ENCODE data around the gene FRMD5.

Gene FRMD5

GRCh38 chr15:43948691-43949325, 246.3 kb downstream of the FRMD5 start:
- no peak overlapping the region for H4K91ac ChIP-seq (ENCODE audit: low read length)

GRCh38 chr15:43943511-43943910, 251.6 kb downstream of the FRMD5 start:
- Histone ChIP-seq H2AFZ (ENCODE audit: low read depth, low read length) (no peak overlapping the region), H4K91ac (ENCODE audit: low read length) (no peak overlapping the region), H2AK5ac (ENCODE audit: low read length, severe bottlenecking) (no peak overlapping the region), H3K14ac (ENCODE audit: low read length in 2 of 2) (no peak overlapping the region), H2BK5ac (ENCODE audit: low read depth, low read length, poor library complexity, severe bottlenecking) (no peak overlapping the region), H3K23ac (ENCODE audit: low read length in 2 of 2) (no peak overlapping the region), H3K4me3 (ENCODE audit: insufficient read depth in 1 of 2, low read depth in 1 of 2, low read length in 2 of 2) (no peak overlapping the region), H3K4me1 (ENCODE audit: control insufficient read depth, insufficient read depth, low read depth, low read length) (no peaks in the 10 kb centered on the region), H3K27ac (ENCODE audit: low read length, poor library complexity, severe bottlenecking) (no peak overlapping the region), H3K9ac (ENCODE audit: low read length) (peak overlapping the region; percentile 34), H2BK12ac (ENCODE audit: low read length in 2 of 2) (no peak overlapping the region), H3K79me1 (replicated peaks; ENCODE audit: low read length, poor library complexity, severe bottlenecking) (peaks cover 16% of the 10 kb centered on the region), H3K4ac (ENCODE audit: low read depth in 1 of 2, low read length in 2 of 2) (no peak overlapping the region), H3K4me2 (ENCODE audit: low read length, poor library complexity, severe bottlenecking) (no peak overlapping the region), H3K9me3 (ENCODE audit: control insufficient read depth, low read length) (no peaks in the 10 kb centered on the region), H3K36me3 (ENCODE audit: control insufficient read depth in 1 of 2, insufficient read depth in 2 of 2, low read depth in 1 of 2, low read length in 2 of 2) (no peaks in the 10 kb centered on the region), H4K8ac (ENCODE audit: low read length) (no peak overlapping the region), H3K18ac (ENCODE audit: low read depth in 1 of 2, low read length in 2 of 2) (no peak overlapping the region), H3K27me3 (ENCODE audit: control insufficient read depth in 1 of 2, insufficient read depth in 1 of 2, low read length in 2 of 2) (no peaks in the 10 kb centered on the region), H2BK120ac (ENCODE audit: low read depth, low read length) (no peak overlapping the region), H2BK15ac (ENCODE audit: low read depth, poor library complexity, severe bottlenecking) (no peak overlapping the region)
- no peak for DNase-seq

More at GRCh38 chr15:43948691-43949325, 246.3 kb downstream of the FRMD5 start:
- Histone ChIP-seq H3K27me3 (ENCODE audit: control insufficient read depth in 1 of 2, insufficient read depth in 1 of 2, low read length in 2 of 2) (no peaks in the 10 kb centered on the region), H3K4me2 (ENCODE audit: low read length, poor library complexity, severe bottlenecking) (no peak overlapping the region), H2BK120ac (ENCODE audit: low read depth, low read length) (no peak overlapping the region), H3K9me3 (ENCODE audit: control insufficient read depth, low read length) (no peaks in the 10 kb centered on the region), H2BK5ac (ENCODE audit: low read depth, low read length, poor library complexity, severe bottlenecking) (no peak overlapping the region), H3K4me3 (ENCODE audit: insufficient read depth in 1 of 2, low read depth in 1 of 2, low read length in 2 of 2) (no peak overlapping the region), H2AK5ac (ENCODE audit: low read length, severe bottlenecking) (no peak overlapping the region), H3K23ac (ENCODE audit: low read length in 2 of 2) (no peak overlapping the region), H3K18ac (ENCODE audit: low read depth in 1 of 2, low read length in 2 of 2) (no peak overlapping the region), H3K36me3 (ENCODE audit: control insufficient read depth in 1 of 2, insufficient read depth in 2 of 2, low read depth in 1 of 2, low read length in 2 of 2) (no peaks in the 10 kb centered on the region), H3K4me1 (ENCODE audit: control insufficient read depth, insufficient read depth, low read depth, low read length) (peaks cover 3% of the 10 kb centered on the region), H2AFZ (ENCODE audit: low read depth, low read length) (no peak overlapping the region), H4K8ac (ENCODE audit: low read length) (no peak overlapping the region), H3K4ac (ENCODE audit: low read depth in 1 of 2, low read length in 2 of 2) (no peak overlapping the region), H3K27ac (ENCODE audit: low read length, poor library complexity, severe bottlenecking) (no peak overlapping the region), H2BK15ac (ENCODE audit: low read depth, poor library complexity, severe bottlenecking) (no peak overlapping the region), H3K79me1 (replicated peaks; ENCODE audit: low read length, poor library complexity, severe bottlenecking) (peaks cover 20% of the 10 kb centered on the region), H3K14ac (ENCODE audit: low read length in 2 of 2) (no peak overlapping the region), H2BK12ac (ENCODE audit: low read length in 2 of 2) (no peak overlapping the region), H3K9ac (ENCODE audit: low read length) (no peak overlapping the region)
- no peak for DNase-seq
- WGBS, result 100% methylated on average over 1 of the region's 1 CpG

GRCh38 chr15:43942194-43942593, 252.9 kb downstream of the FRMD5 start:
- peaks cover 16% of the 10 kb centered on the region for H3K79me1 ChIP-seq (replicated peaks; ENCODE audit: low read length, poor library complexity, severe bottlenecking)

DNA sequence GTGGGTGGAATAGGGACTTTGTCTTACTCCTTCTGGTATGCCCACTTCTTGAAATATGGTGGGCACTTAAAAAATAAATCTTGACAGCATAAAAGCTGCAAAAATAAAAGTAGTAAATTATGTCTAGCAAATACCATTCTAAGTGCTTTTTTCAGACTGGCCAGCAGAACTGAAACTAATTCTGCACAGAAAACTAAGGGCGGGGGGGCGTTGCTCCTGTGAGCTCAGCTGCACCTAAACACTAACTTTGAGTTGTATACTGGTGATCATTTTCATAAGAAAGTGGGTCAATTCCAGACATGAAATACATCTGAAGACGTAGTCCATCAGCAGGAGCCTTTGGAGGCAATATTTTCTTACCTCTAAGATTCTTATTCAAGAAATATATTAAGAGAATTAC, 253.5 kb downstream of the FRMD5 start:
- WGBS, result 71% methylated on average over 2 of the region's 3 CpGs
- Histone ChIP-seq H3K18ac (ENCODE audit: low read depth in 1 of 2, low read length in 2 of 2) (no peak overlapping the region), H3K14ac (ENCODE audit: low read length in 2 of 2) (no peak overlapping the region), H2BK120ac (ENCODE audit: low read depth, low read length) (no peak overlapping the region), H2BK15ac (ENCODE audit: low read depth, poor library complexity, severe bottlenecking) (no peak overlapping the region), H4K91ac (ENCODE audit: low read length) (no peak overlapping the region), H2AK5ac (ENCODE audit: low read length, severe bottlenecking) (no peak overlapping the region), H3K23ac (ENCODE audit: low read length in 2 of 2) (no peak overlapping the region), H2BK5ac (ENCODE audit: low read depth, low read length, poor library complexity, severe bottlenecking) (no peak overlapping the region), H3K4ac (ENCODE audit: low read depth in 1 of 2, low read length in 2 of 2) (no peak overlapping the region), H3K36me3 (ENCODE audit: control insufficient read depth in 1 of 2, insufficient read depth in 2 of 2, low read depth in 1 of 2, low read length in 2 of 2) (no peaks in the 10 kb centered on the region), H3K79me1 (replicated peaks; ENCODE audit: low read length, poor library complexity, severe bottlenecking) (peaks cover 18% of the 10 kb centered on the region), H3K9me3 (ENCODE audit: control insufficient read depth, low read length) (no peaks in the 10 kb centered on the region), H3K4me2 (ENCODE audit: low read length, poor library complexity, severe bottlenecking) (no peak overlapping the region), H2AFZ (ENCODE audit: low read depth, low read length) (no peak overlapping the region), H3K4me1 (ENCODE audit: control insufficient read depth, insufficient read depth, low read depth, low read length) (no peaks in the 10 kb centered on the region), H4K8ac (ENCODE audit: low read length) (no peak overlapping the region), H3K27ac (ENCODE audit: low read length, poor library complexity, severe bottlenecking) (no peak overlapping the region), H3K4me3 (ENCODE audit: insufficient read depth in 1 of 2, low read depth in 1 of 2, low read length in 2 of 2) (no peak overlapping the region), H3K9ac (ENCODE audit: low read length) (no peak overlapping the region), H3K27me3 (ENCODE audit: control insufficient read depth in 1 of 2, insufficient read depth in 1 of 2, low read length in 2 of 2) (no peaks in the 10 kb centered on the region), H2BK12ac (ENCODE audit: low read length in 2 of 2) (no peak overlapping the region)
- no peak for DNase-seq

More at GRCh38 chr15:43942194-43942593, 252.9 kb downstream of the FRMD5 start:
- Histone ChIP-seq H2BK12ac (ENCODE audit: low read length in 2 of 2) (no peak overlapping the region), H3K4me3 (ENCODE audit: insufficient read depth in 1 of 2, low read depth in 1 of 2, low read length in 2 of 2) (no peak overlapping the region), H3K27me3 (ENCODE audit: control insufficient read depth in 1 of 2, insufficient read depth in 1 of 2, low read length in 2 of 2) (no peaks in the 10 kb centered on the region), H3K27ac (ENCODE audit: low read length, poor library complexity, severe bottlenecking) (no peak overlapping the region), H3K4ac (ENCODE audit: low read depth in 1 of 2, low read length in 2 of 2) (no peak overlapping the region), H3K36me3 (ENCODE audit: control insufficient read depth in 1 of 2, insufficient read depth in 2 of 2, low read depth in 1 of 2, low read length in 2 of 2) (no peaks in the 10 kb centered on the region), H2BK5ac (ENCODE audit: low read depth, low read length, poor library complexity, severe bottlenecking) (no peak overlapping the region), H4K8ac (ENCODE audit: low read length) (no peak overlapping the region), H3K4me2 (ENCODE audit: low read length, poor library complexity, severe bottlenecking) (no peak overlapping the region), H4K91ac (ENCODE audit: low read length) (no peak overlapping the region), H2AFZ (ENCODE audit: low read depth, low read length) (no peak overlapping the region), H3K18ac (ENCODE audit: low read depth in 1 of 2, low read length in 2 of 2) (no peak overlapping the region), H3K9ac (ENCODE audit: low read length) (no peak overlapping the region), H3K9me3 (ENCODE audit: control insufficient read depth, low read length) (no peaks in the 10 kb centered on the region), H2BK120ac (ENCODE audit: low read depth, low read length) (no peak overlapping the region), H2AK5ac (ENCODE audit: low read length, severe bottlenecking) (no peak overlapping the region), H3K23ac (ENCODE audit: low read length in 2 of 2) (no peak overlapping the region), H3K4me1 (ENCODE audit: control insufficient read depth, insufficient read depth, low read depth, low read length) (no peaks in the 10 kb centered on the region), H3K14ac (ENCODE audit: low read length in 2 of 2) (no peak overlapping the region), H2BK15ac (ENCODE audit: low read depth, poor library complexity, severe bottlenecking) (no peak overlapping the region)
- no CpG with 5 or more reads among the region's 1 CpG for WGBS
- no peak for DNase-seq

Measured in mesenchymal stem cell (in vitro differentiated cells and primary cell).